NCI-H2227 (cell line): Measurements from ENCODE around the gene HCK.

Experiments used
- DNase-seq: peaks from one replicate; lab custom pipeline; 2025; ENCODE audit not compliant: unreplicated experiment; lab: John Stamatoyannopoulos, UW

Gene HCK

GRCh38 chr20:32052090-32052777 lies at the start of gene HCK:
Gene HCK (plus strand): TSS chr20:32052242.
- peak; percentile 36 for DNase-seq

- DNase-seq: no peak
These were observed 48.7 kb upstream of the HCK start for GRCh38 chr20:32003325-32003724.

GRCh38 chr20:32004963-32005362 lies 47.1 kb upstream of the HCK start:
- DNase-seq: peak; percentile 10

GRCh38 chr20:32006053-32006452 lies 46.0 kb upstream of the HCK start:
- no peak for DNase-seq

DNA sequence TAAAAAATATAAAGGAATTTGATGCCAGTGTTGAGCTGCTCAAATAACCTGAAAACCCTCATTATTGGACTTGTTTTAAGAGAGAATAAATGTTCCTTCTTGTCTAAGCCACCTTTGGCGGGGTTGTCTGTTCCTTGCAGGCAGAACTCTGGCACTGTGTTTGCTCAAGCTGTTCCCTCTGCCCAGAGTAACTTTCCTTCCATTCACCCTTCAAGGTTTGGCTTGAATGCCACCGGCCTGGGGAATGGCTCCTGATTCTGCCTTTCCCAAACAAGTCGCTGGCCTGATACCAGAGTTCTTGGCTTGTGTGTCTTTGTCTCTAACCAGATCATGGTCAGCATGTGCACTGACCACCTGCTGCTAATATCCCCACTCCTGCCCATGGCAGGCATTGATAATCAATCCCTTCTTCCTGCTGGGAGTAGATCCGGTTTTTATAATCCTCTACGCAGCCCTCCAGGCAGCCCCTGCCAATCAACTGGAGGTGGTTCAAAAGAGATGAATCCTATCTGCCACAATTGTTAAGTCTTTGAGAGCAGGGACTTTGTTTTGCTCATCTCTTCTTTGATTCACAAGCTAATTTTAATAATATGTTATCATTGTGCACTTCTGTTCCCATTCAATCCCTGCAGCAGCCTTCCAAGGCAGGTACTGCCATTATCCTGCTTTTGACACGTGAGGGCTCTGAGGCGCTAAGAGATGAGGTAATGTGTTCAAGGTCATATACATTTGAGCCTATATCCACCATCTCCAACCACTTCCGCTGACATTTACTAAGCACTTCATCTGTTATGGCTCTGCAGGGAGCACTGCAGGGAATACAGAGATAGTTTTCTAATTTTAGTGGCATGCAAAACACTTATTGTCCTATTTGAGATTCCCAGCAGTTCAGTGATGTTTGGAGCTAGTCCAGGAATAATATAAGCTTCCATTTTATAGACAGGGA lies 44.9 kb upstream of the HCK start:
- DNase-seq: peak; percentile 73

- DNase-seq: no peak
These were observed 44.0 kb upstream of the HCK start for GRCh38 chr20:32007787-32008616.

DNA sequence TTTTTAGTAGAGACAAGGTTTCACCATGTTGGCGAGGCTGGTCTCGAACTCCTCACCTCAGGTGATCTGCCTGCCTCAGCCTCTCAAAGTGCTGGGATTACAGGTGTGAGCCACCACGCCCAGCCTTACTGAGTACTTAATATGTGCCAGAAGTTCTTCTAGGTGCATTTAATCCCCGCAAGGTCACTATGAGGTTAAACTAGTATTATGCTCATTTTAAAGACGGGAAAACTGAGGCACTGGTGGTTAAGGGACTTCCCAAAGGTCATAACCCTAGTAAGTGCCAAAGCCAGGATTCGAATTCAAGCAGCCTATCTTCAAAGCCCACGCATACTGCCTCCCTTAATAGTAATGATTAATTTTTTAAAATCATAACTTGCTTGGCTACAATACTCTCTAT lies 42.5 kb upstream of the HCK start:
- DNase-seq: no peak

GRCh38 chr20:32010101-32010500 lies 41.9 kb upstream of the HCK start, which contains the start of gene CCM2L:
Gene CCM2L (plus strand): TSS chr20:32010438. CDS start chr20:32010455, 17 bp downstream.
- no peak for DNase-seq

- no peak for DNase-seq
These were observed 41.4 kb upstream of the HCK start for GRCh38 chr20:32010666-32011065.

DNA sequence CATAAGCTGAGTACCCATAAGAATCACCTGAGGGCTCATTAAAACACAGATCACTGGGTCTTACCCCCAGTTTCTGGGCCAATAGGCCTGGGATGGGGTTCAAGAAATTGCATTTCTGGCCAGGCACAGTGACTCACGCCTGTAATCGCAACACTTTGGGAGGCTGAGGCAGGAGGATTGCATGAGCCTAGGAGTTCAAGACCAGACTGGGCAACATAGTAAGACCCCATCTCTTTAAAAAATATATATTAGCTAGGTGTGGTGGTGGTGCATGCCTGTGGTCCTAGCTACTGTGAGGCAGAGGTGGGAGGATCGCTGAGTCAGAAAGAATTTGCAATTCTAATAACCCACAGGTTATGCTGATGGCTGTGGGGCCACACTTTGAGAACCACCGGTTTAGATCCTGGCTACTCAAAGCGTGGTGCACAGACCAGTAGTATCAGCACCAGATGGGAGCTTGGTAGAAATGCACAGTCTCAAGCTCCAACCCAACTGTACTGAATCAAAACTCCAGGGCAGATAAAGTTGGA lies 39.8 kb upstream of the HCK start:
- DNase-seq: no peak

DNA sequence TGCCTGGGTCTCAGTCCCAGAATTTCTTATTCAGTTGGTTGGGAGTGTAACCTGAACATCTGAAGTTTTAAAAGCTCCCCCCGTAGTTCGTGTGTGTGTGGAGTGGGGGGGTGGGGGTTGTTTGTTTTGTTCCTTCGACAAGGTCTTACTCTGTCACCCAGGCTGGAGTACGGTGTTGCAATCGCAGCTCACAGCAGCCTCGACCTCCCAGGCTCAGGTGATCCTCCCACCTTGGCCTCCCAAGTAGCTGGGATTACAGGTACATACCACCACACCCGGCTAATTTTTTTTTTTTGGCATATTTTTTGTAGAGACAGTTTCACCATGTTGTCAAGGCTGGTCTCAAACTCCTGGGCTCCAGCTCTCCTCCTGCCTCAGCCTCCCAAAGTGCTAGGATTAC lies 38.7 kb upstream of the HCK start:
- DNase-seq: no peak

DNA sequence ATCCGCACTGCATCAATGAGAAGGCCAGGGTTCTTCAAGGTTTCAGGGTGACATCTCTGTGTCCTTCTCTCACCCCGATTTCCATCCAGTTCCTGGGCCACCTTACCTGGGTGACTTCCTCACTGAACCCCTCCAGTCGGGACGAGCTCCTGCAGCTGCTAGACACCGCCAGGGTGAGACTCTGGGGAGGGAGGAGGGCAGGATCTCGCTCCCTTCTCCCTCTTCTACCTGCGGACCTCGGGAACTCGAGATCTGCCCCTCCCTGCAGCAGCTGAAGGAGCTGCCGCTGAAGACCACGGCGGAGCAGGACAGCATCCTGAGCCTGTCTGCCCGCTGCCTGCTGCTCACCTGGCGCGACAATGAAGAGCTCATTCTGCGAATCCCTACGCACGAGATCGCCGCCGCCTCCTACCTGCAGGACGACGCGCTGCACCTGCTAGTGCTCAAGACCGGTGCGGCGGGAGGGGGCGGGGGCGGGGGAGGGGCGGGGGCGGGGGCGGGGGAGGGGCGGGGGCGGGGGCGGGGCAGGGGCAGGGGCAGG lies 34.3 kb upstream of the HCK start:
- peak; percentile 85 for DNase-seq

- DNase-seq: peak; percentile 86
These were observed 33.5 kb upstream of the HCK start for GRCh38 chr20:32018269-32019155.

DNA sequence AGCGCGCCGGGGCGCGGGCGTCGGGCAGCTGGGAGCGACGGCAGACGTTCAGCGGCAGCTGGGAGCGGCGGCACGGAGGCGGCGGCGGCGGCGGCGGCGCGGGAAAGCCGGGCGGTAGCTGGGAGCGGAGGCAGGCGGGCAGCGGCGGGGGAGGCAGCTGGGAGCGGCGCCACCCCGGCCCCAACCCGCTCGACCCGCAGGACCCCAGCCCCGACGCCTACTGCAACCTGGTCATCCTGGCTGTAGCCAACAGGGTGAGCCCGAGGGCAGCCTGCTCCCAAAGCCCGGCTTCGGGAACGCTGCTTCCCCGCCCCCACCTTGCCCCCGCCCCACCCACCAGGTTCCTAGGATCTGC lies 32.9 kb upstream of the HCK start:
- DNase-seq: peak; percentile 68

DNA sequence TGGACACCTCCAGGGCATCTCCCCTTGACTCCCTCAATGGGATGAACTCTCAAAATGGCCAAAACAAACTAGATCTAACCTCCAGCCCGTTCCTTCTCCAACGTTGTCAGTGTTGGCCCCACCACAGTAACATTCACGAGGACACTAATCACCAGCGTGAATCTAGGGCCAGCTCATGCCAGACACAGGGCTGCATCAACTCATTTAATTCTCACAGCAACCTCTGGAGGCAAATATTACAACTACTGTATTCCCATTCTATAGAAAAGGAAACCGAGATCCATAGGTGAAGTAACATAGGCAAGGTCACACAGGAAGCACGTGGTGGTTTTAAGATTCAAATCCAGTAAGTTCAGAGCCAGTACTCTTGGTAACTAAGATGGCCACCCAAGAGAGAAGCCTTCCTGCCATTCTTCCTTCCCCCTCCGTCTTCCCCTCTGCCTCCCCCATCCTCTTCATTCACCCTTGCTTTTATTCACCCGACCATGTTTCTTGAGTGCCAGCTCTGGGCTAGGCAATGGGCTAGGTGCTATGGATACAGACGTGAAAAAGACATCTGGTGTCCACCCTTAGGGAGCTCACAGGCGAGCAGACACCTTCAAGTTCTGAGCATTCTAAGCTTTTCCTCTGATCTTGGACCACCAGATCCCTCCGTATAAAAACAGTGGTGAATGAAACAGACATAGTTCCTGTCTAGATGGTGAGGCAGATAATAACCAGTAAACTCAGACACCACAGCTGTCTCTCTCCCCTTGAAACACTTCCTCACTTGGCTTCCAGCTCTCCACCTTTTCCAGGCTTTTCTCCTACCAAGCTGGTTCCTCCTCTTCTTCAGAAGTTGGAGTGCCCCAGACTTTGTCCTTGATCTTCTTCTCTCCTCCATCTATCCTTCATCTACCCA lies 32.2 kb upstream of the HCK start:
- DNase-seq: peak; percentile 30

GRCh38 chr20:32021091-32021490 lies 31.0 kb upstream of the HCK start:
- no peak for DNase-seq

DNA sequence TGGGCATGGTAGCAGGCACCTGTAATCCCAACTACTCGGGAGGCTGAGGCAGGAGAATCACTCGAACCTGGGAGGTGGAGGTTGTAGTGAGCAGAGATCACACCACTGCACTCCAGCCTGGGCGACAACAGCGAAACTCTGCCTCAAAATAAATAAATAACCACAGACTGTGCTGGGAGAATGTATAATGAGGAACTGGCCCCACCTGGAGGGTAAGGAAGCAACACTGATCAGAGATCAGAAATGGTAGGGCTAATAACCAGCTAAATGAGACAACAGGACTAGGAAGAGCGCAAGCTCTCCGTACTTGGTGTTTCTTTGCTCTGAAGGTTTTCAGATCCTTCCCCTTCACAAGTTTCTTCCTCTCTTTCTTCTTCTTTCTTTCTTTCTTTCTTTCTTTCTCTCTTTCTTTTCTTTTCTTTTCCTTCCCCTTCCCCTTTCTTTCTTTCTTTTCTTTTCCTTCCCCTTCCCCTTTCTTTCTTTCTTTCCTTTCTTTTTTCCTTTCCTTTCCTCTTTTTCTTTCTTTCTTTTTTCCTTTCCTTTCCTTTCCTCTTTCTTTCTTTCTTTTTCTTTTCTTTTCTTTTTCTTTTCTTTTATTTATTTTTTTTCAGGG lies 27.3 kb upstream of the HCK start:
- DNase-seq: no peak

GRCh38 chr20:32027643-32028042 lies 24.4 kb upstream of the HCK start:
- DNase-seq: no peak
